ENCODE data around the gene PLXNA2. TPM values are rescaled to one million over a fixed set of nuclear protein-coding genes. Genes with fewer than 3 reads are reported as not detected.

PLXNA2 gene
- total and polyA plus RNA-seq, 2 of the 4 experiments (the other 2 are of a cell fraction): 0.72 to 1.1 TPM

DNA sequence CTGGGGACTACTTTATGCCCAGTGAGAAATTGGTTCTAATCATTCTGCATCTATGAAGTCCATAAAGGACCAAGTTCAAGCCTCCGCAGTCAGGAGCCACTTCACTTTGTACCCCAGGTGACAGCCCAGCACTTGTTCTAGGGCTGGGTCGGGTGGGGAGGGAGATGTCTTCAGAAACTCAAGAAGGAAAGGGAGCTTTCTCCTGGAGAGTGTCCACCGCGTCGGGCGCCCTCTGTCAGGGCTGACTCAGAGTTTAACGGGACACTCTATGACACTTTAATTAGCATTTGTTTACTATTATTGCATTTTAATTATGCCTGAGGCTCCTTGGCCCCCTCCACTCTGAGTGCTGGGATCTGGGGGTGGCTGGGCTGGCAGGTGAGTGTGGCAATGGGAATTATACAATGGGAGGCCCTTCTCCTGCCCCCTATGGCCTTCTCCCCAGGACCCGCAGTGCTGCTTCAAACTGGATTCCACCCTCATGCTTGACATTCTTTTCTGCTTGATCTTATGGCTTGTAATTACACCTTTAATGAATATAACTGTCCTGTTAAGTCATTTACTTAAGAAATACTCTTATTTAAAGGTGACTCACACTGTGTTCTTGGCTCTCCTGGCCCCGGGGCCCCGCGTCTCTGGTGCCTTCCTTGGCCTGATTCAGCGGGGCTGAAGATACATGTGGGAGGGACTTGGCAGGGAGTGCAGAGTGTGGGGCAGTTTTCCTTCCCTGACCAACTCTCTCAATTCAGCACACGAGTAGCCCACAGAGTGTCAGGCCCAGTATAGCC lies 136.6 kb downstream of the PLXNA2 start:
- CTCF ChIA-PET: no interaction called here
- no TSS peak for BruUV-seq (replicated peaks)
- WGBS, 2 experiments (ENCODE audit: extremely low coverage in 2 of 2, insufficient read length in 1 of 2): 67% methylated on average over 1 of the region's 13 CpGs; no CpG with 5 or more reads in 1 of the 2 experiments
- no peaks in the 10 kb centered on the region for H3K36me3 ChIP-seq (ENCODE audit: control insufficient read depth, insufficient read depth, low read length)
- ATAC-seq (ENCODE audit: low read depth) (peak; percentile 83), DNase-seq (peak; percentile 77)
- H4K5ac ChIP-seq (ENCODE audit: low read depth, low read length): no peak overlapping the region
- in situ Hi-C loops (cut with MboI; ENCODE audit: low sequenced_read_pairs): no loop called here
- H2AK5ac ChIP-seq (ENCODE audit: low read depth, low read length): no peak overlapping the region
- H4K91ac ChIP-seq (ENCODE audit: insufficient read depth, low read depth, low read length): no peak overlapping the region
- H3K9me3 ChIP-seq (ENCODE audit: control insufficient read depth, insufficient read depth, low read length): no peaks in the 10 kb centered on the region
- no peak overlapping the region for H2BK5ac ChIP-seq (ENCODE audit: low read depth, low read length, poor library complexity, severe bottlenecking)
- peak; percentile 26; the same call in 1 of the 2 replicates for TF ChIP-seq FOS (IDR thresholded peaks at IDR 0.05; ENCODE audit: low read depth, low read length)
- TF ChIP-seq CHD1 (IDR thresholded peaks at IDR 0.05; ENCODE audit: low read depth, low read length): no peak
- TF ChIP-seq NFE2L2 (IDR thresholded peaks at IDR 0.05; ENCODE audit: low read depth, low read length): no peak
- TF ChIP-seq POLR2A (IDR thresholded peaks at IDR 0.05; ENCODE audit: low read depth, low read length): no peak
- TF ChIP-seq MXI1 (IDR thresholded peaks at IDR 0.05; ENCODE audit: borderline replicate concordance, low read depth, low read length): no peak
- no peak for TF ChIP-seq RFX5 (IDR thresholded peaks at IDR 0.05; ENCODE audit: low read depth, low read length)
- no peak for TF ChIP-seq CEBPB (IDR thresholded peaks at IDR 0.05; ENCODE audit: low read depth, low read length)
- TF ChIP-seq MAZ (IDR thresholded peaks at IDR 0.05; ENCODE audit: borderline replicate concordance, low read depth, low read length): no peak; the same call in 1 of the 2 replicates
- 0 out of 2 replicates have a peak overlapping the region, but pooled peaks have one; percentile 22 for H2BK120ac ChIP-seq (ENCODE audit: low read depth, low read length)
- H3K4me3 ChIP-seq (ENCODE audit: insufficient read depth, low read depth, low read length): no peak overlapping the region
- H2BK15ac ChIP-seq (ENCODE audit: low read depth, low read length): no peak overlapping the region
- no peaks in the 10 kb centered on the region for H3K27me3 ChIP-seq (ENCODE audit: control insufficient read depth, insufficient read depth, low read length)
- no peak overlapping the region for H3K23ac ChIP-seq (ENCODE audit: low read depth, low read length)
- no peak overlapping the region for H3K18ac ChIP-seq (ENCODE audit: low read depth, low read length)
- H3K56ac ChIP-seq (ENCODE audit: extremely low read depth, insufficient read depth, low read length): no peak overlapping the region
- H4K20me1 ChIP-seq (ENCODE audit: insufficient read depth, low read length): no peaks in the 10 kb centered on the region
- H3K79me1 ChIP-seq (ENCODE audit: low read depth in 1 of 2, low read length in 2 of 2): no peaks in the 10 kb centered on the region
- dilution Hi-C loops (cut with HindIII; ENCODE audit: low sequenced_read_pairs, unreplicated experiment): no loop called here
- no peak overlapping the region for H4K8ac ChIP-seq (ENCODE audit: low read depth in 2 of 2, low read length in 2 of 2)
- H2AFZ ChIP-seq (replicated peaks; ENCODE audit: low read length, poor library complexity): peak overlapping the region; percentile 4
- intact Hi-C loops (cut with micrococcal nuclease): no loop called here
- 0 out of 2 replicates have a peak overlapping the region, but pooled peaks have one; percentile 79 for H3K14ac ChIP-seq (replicated peaks; ENCODE audit: low read depth, low read length)
- H2AK9ac ChIP-seq (replicated peaks; ENCODE audit: low read depth, low read length, poor library complexity): no peak overlapping the region
- 0 out of 2 replicates have a peak, but pooled peaks cover 2% of the 10 kb centered on the region for H3K4me1 ChIP-seq (ENCODE audit: control insufficient read depth, insufficient read depth, low read length)
- H3K27ac ChIP-seq (ENCODE audit: insufficient read depth, low read length): no peak overlapping the region
- no peak overlapping the region for H2BK20ac ChIP-seq (ENCODE audit: low read depth, low read length)
- H3K9ac ChIP-seq (ENCODE audit: low read depth, low read length): no peak overlapping the region
- peaks cover 3% of the 10 kb centered on the region; the same call in 1 of the 2 replicates for H3K9me1 ChIP-seq (ENCODE audit: insufficient read depth, low read length)
- no peak overlapping the region for H3K4me2 ChIP-seq (ENCODE audit: low read depth, low read length)
- POLR2A ChIA-PET (ENCODE audit: unreplicated experiment): no interaction called here
- no peak overlapping the region for H3K4ac ChIP-seq (ENCODE audit: low read depth, low read length)
